Measurements from ENCODE around the gene GATAD2A. TPM values are rescaled to one million over a fixed set of nuclear protein-coding genes. Genes with fewer than 3 reads are reported as not detected.

Gene GATAD2A
- total and polyA plus RNA-seq, 10 of the 15 experiments (the other 5 are each of a cell fraction or from before 2014, with no cell fraction given): 2.6 to 173 (median 32.0) TPM

GRCh38 chr19:19540064-19540714 is 134.7 kb downstream of the GATAD2A start:
- Histone ChIP-seq H3K9ac (ENCODE audit: control insufficient read depth, insufficient read depth, low read length) (no peak overlapping the region), H3K27ac (ENCODE audit: control insufficient read depth, insufficient read depth) (no peak overlapping the region), H3K27me3 (replicated peaks in 1 of 2; ENCODE audit: control insufficient read depth in 2 of 2, insufficient read depth in 2 of 2, low read length in 1 of 2) (peaks cover 0 to 3% of the 10 kb centered on the region in 2 experiments; a peak in 1 of 4 replicates), H3K9me3 (replicated peaks; ENCODE audit: control insufficient read depth, insufficient read depth, low read length) (no peaks in the 10 kb centered on the region; the same call in 2 of the 3 replicates), H2AFZ (ENCODE audit: control insufficient read depth, low read depth, low read length) (no peak overlapping the region), H4K20me1 (ENCODE audit: control insufficient read depth, insufficient read depth) (no peaks in the 10 kb centered on the region), H3K4me3 (0 out of 2 replicates have a peak overlapping the region, but pooled peaks have one; percentile 46), H3K4me1 (ENCODE audit: control insufficient read depth, insufficient read depth, low read length) (peaks cover 3% of the 10 kb centered on the region), H3K4me2 (ENCODE audit: control insufficient read depth, insufficient read depth) (no peak overlapping the region; the same call in 1 of the 2 replicates), H3K36me3 (ENCODE audit: control insufficient read depth in 2 of 2, insufficient read depth in 2 of 2, low read length in 1 of 2) (no peaks in the 10 kb centered on the region), H3K79me2 (ENCODE audit: control insufficient read depth, insufficient read depth, low read length) (no peaks in the 10 kb centered on the region)
- in situ Hi-C loops (cut with MboI): loop anchor here (25.0 kb wide), 4 partner anchors 872 to 1497 kb away; partner anchors contain the start of genes ZNF66 and ZNF737
- ChIA-PET POLR2A (no interaction called here), CTCF (interaction anchor here (1.6 to 1.7 kb wide), 3 partner anchors 8 to 14 kb away, joined by 3 to 10 read pairs (median 5); no protein-coding TSS in a partner anchor), RAD21 (ENCODE audit: unreplicated experiment) (no interaction called here), SMC1A (ENCODE audit: uncharacterized antibody, unreplicated experiment) (no interaction called here)
- no peak for TF ChIP-seq IRF3 (IDR thresholded peaks at IDR 0.05)
- peak in 1 of 2 experiments; percentile 41; a peak in 2 of 3 replicates for TF ChIP-seq EGR1 (IDR thresholded peaks at IDR 0.05; ENCODE audit: borderline replicate concordance in 1 of 2, low read depth in 2 of 2, low read length in 2 of 2)
- no peak for TF ChIP-seq FOS (IDR thresholded peaks at IDR 0.05; ENCODE audit: borderline replicate concordance, extremely low read depth, insufficient read length)
- no peak for TF ChIP-seq MEF2B (IDR thresholded peaks at IDR 0.05; ENCODE audit: partially characterized antibody, poor library complexity, severe bottlenecking)
- no peak for TF ChIP-seq ZNF207 (IDR thresholded peaks at IDR 0.05; ENCODE audit: borderline replicate concordance)
- TF ChIP-seq CREB1 (IDR thresholded peaks at IDR 0.05; ENCODE audit: low read depth): peak; percentile 80
- 0 out of 2 replicates have a peak, but pooled peaks have one; percentile 48 for TF ChIP-seq ZBTB33 (IDR thresholded peaks at IDR 0.05)
- TF ChIP-seq, protein P1, sequence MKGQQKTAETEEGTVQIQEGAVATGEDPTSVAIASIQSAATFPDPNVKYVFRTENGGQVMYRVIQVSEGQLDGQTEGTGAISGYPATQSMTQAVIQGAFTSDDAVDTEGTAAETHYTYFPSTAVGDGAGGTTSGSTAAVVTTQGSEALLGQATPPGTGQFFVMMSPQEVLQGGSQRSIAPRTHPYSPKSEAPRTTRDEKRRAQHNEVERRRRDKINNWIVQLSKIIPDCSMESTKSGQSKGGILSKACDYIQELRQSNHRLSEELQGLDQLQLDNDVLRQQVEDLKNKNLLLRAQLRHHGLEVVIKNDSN (IDR thresholded peaks at IDR 0.05; ENCODE audit: borderline replicate concordance, extremely low read length, insufficient read depth, low read depth, low read length): peak; percentile 36
- no peak for TF ChIP-seq HDGF (IDR thresholded peaks at IDR 0.05)
- no peak for TF ChIP-seq BMI1 (IDR thresholded peaks at IDR 0.05; ENCODE audit: borderline replicate concordance)
- 0 out of 2 replicates have a peak, but pooled peaks have one; percentile 31 for TF ChIP-seq GATAD2B (conservative IDR thresholded peaks at IDR 0.05; ENCODE audit: low read depth)
- FAIRE-seq (no peak), ATAC-seq (peak; percentile 29), DNase-seq (ENCODE audit: low read depth, low spot score) (no peak)
- 80% methylated on average over 43 of the region's 74 CpGs for WGBS (ENCODE audit: insufficient coverage, insufficient replicate concordance, low lambda C conversion rate, missing lambda C conversion rate)
- no TSS peak for BruUV-seq (replicated peaks)
- intact Hi-C loops (cut with micrococcal nuclease; ENCODE audit: unreplicated experiment): no loop called here

Data from GM12878 (cell line).